Neural progenitor cell (in vitro differentiated cells): ENCODE measurements around the gene PIP4P1.
A peak's percentile ranks its signal among the peaks of the same experiment; 100 is the strongest.

Source experiments
- CTCF ChIP-seq: fragments of 200-600 bp; sonication (generic); IDR thresholded peaks from 2 replicates; pipeline ENCODE4 v1.5.1; 2017; ENCODE audit warnings: antibody characterized with exemption, mild to moderate bottlenecking
- EZH2 ChIP-seq: fragments of 200-600 bp; sonication (generic); IDR thresholded peaks from 2 replicates; pipeline ENCODE4 v1.6.1; 2017; ENCODE audit warnings: antibody characterized with exemption, mild to moderate bottlenecking, moderate library complexity

GRCh38 chr14:20487396-20487725, 26.1 kb upstream of the PIP4P1 start:
- TF ChIP-seq CTCF (peak; percentile 27), EZH2 (no peak)
